HG03565 (cell line): ENCODE results near the gene CNOT11.

Experiments
- ATAC-seq: cut with Tn5 transposase; IDR thresholded peaks from one replicate; pipeline ENCODE4 v1.9.1; 2021; ENCODE audit warnings: mild to moderate bottlenecking, moderate library complexity; ENCODE audit not compliant: unreplicated experiment

Gene CNOT11

GRCh38 chr2:101274142-101274541, 21.5 kb downstream of the CNOT11 start:
- ATAC-seq: no peak

- ATAC-seq: no peak
These were observed 24.4 kb downstream of the CNOT11 start for GRCh38 chr2:101277111-101277510.

GRCh38 chr2:101278925-101279324, 26.2 kb downstream of the CNOT11 start:
- ATAC-seq: no peak

GRCh38 chr2:101281482-101281881, 28.8 kb downstream of the CNOT11 start:
- ATAC-seq: no peak

- no peak for ATAC-seq
These were observed 30.3 kb downstream of the CNOT11 start for GRCh38 chr2:101282980-101283379.

GRCh38 chr2:101286684-101287083, 34.0 kb downstream of the CNOT11 start:
- no peak for ATAC-seq

GRCh38 chr2:101287303-101287702, 34.6 kb downstream of the CNOT11 start:
- no peak for ATAC-seq

- ATAC-seq: no peak
These were observed 38.0 kb downstream of the CNOT11 start for GRCh38 chr2:101290711-101291110.

- no peak for ATAC-seq
These were observed 39.3 kb downstream of the CNOT11 start for GRCh38 chr2:101291973-101292372.

- ATAC-seq: no peak
These were observed 40.9 kb downstream of the CNOT11 start for GRCh38 chr2:101293544-101293943.

- no peak for ATAC-seq
These were observed 42.2 kb downstream of the CNOT11 start for GRCh38 chr2:101294861-101295260.

- ATAC-seq: no peak
These were observed 43.2 kb downstream of the CNOT11 start for GRCh38 chr2:101295895-101296294.

GRCh38 chr2:101296371-101296770, 43.7 kb downstream of the CNOT11 start:
- ATAC-seq: no peak

- no peak for ATAC-seq
These were observed 44.7 kb downstream of the CNOT11 start for GRCh38 chr2:101297383-101297782.

GRCh38 chr2:101299604-101300003, 46.9 kb downstream of the CNOT11 start:
- no peak for ATAC-seq

- no peak for ATAC-seq
These were observed 47.5 kb downstream of the CNOT11 start for GRCh38 chr2:101300164-101300563.

GRCh38 chr2:101300836-101301235, 48.1 kb downstream of the CNOT11 start:
- ATAC-seq: no peak

- no peak for ATAC-seq
These were observed 49.3 kb downstream of the CNOT11 start for GRCh38 chr2:101302016-101302415.

- ATAC-seq: no peak
These were observed 51.0 kb downstream of the CNOT11 start for GRCh38 chr2:101303688-101304087.

GRCh38 chr2:101305035-101305434, 52.3 kb downstream of the CNOT11 start:
- no peak for ATAC-seq

GRCh38 chr2:101305492-101306078, 52.9 kb downstream of the CNOT11 start:
- no peak for ATAC-seq

- no peak for ATAC-seq
These were observed 53.7 kb downstream of the CNOT11 start for GRCh38 chr2:101306410-101306809.

GRCh38 chr2:101307503-101307902, 54.8 kb downstream of the CNOT11 start:
- no peak for ATAC-seq
